IMR-90 (cell line): ENCODE results near the gene CASP8AP2.

Experiments used
- POLR2A ChIP-seq: IDR thresholded peaks from 2 replicates; pipeline ENCODE4 v1.6.1; 2012; ENCODE audit warnings: mild to moderate bottlenecking, low read depth, low read length
- RAD21 ChIP-seq: IDR thresholded peaks from 2 replicates; pipeline ENCODE4 v1.6.1; 2012; ENCODE audit warnings: low read length, improper control_type of control experiment
- TF ChIP-seq, protein P1 (sequence below): conservative IDR thresholded peaks from 2 replicates; pipeline ENCODE4 v1.5.1; 2012; ENCODE audit warnings: mild to moderate bottlenecking, low read depth, low read length, improper control_type of control experiment
- TF ChIP-seq, protein P2 (sequence below): fragments of 150-350 bp; IDR thresholded peaks from 2 replicates; pipeline ENCODE4 v1.6.1; 2017; ENCODE audit warnings: mild to moderate bottlenecking, antibody characterized with exemption, low read length, low read depth

GRCh38 chr6:89886378-89887120 is 56.9 kb downstream of the CASP8AP2 start:
- TF ChIP-seq, protein P1, sequence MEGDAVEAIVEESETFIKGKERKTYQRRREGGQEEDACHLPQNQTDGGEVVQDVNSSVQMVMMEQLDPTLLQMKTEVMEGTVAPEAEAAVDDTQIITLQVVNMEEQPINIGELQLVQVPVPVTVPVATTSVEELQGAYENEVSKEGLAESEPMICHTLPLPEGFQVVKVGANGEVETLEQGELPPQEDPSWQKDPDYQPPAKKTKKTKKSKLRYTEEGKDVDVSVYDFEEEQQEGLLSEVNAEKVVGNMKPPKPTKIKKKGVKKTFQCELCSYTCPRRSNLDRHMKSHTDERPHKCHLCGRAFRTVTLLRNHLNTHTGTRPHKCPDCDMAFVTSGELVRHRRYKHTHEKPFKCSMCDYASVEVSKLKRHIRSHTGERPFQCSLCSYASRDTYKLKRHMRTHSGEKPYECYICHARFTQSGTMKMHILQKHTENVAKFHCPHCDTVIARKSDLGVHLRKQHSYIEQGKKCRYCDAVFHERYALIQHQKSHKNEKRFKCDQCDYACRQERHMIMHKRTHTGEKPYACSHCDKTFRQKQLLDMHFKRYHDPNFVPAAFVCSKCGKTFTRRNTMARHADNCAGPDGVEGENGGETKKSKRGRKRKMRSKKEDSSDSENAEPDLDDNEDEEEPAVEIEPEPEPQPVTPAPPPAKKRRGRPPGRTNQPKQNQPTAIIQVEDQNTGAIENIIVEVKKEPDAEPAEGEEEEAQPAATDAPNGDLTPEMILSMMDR = no peak
- no peak for TF ChIP-seq POLR2A
- TF ChIP-seq RAD21 = no peak
- TF ChIP-seq, protein P2, sequence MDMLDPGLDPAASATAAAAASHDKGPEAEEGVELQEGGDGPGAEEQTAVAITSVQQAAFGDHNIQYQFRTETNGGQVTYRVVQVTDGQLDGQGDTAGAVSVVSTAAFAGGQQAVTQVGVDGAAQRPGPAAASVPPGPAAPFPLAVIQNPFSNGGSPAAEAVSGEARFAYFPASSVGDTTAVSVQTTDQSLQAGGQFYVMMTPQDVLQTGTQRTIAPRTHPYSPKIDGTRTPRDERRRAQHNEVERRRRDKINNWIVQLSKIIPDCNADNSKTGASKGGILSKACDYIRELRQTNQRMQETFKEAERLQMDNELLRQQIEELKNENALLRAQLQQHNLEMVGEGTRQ = no peak
